Kidney (tissue), 14 donors: Measurements from ENCODE around the gene DFFB. TPM values are rescaled to one million over a fixed set of nuclear protein-coding genes. Genes with fewer than 3 reads are reported as not detected.

Experiments
- DNase-seq, 5 donors: peaks; one replicate each; pipeline ENCODE4 v3.0.0-alpha.2; 2013 to 2020
- FAIRE-seq: peaks from 2 replicates; lab custom pipeline; 2012; peaks lifted over from hg19 to GRCh38; lab: Jason Lieb, UNC
- H3K27ac ChIP-seq, 2 donors: one replicate each; pipeline ENCODE4 v1.7.0; 2013; ENCODE audit warnings: low read depth in 2 of 2, low read length in 2 of 2, inconsistent platforms in 1 of 2
- H3K27me3 ChIP-seq: one replicate; pipeline ENCODE4 v1.7.1; 2013; ENCODE audit warnings: low read length, inconsistent platforms; ENCODE audit not compliant: control insufficient read depth, insufficient read depth
- H3K36me3 ChIP-seq, 3 donors: one replicate each; pipeline versions ENCODE4 v1.7.0 to v1.7.1; 2013; ENCODE audit warnings: low read length in 3 of 3, control low read depth in 1 of 3, inconsistent platforms in 1 of 3; ENCODE audit not compliant: insufficient read depth in 3 of 3, control insufficient read depth in 2 of 3
- H3K4me1 ChIP-seq, 3 donors: one replicate each; pipeline versions ENCODE4 v1.7.0 to v1.7.1; 2013; ENCODE audit warnings: low read length in 3 of 3, inconsistent platforms in 1 of 3, low read depth in 1 of 3; ENCODE audit not compliant: control insufficient read depth in 2 of 3, insufficient read depth in 2 of 3
- H3K4me3 ChIP-seq, 3 donors: one replicate each; pipeline versions ENCODE4 v1.7.0 to v1.8.1; 2013; ENCODE audit warnings: low read length in 3 of 3, control low read depth in 1 of 3, inconsistent platforms in 1 of 3
- H3K9ac ChIP-seq, 3 donors: one replicate each; pipeline versions ENCODE4 v1.7.0 to v1.7.1; 2013; ENCODE audit warnings: low read length in 3 of 3, control low read depth in 1 of 3, inconsistent platforms in 1 of 3
- H3K9me3 ChIP-seq, 3 donors: one replicate each; pipeline versions ENCODE4 v1.7.0 to v1.7.1; 2013; ENCODE audit warnings: low read length in 3 of 3, control low read depth in 1 of 3, inconsistent platforms in 1 of 3; ENCODE audit not compliant: control insufficient read depth in 2 of 3, insufficient read depth in 1 of 3
- intact Hi-C: fragments of 100-400 bp; cut with DNase I; formaldehyde crosslinking; loops from one replicate; pipeline ENCODE4 v1.11.1; 2022
- polyA plus RNA-seq: library from polyadenylated mRNA; stranded (reverse); fragments of 350-450 nt; fragmentation: Illumina TruSeq; extraction: RNeasy Lipid Tissue Mini Kit (QIAGEN cat#74804); gene quantifications from one replicate; pipeline ENCODE4 v1.2.3, GENCODE V29; 2014; ENCODE audit warnings: low read depth, low replicate concordance; ENCODE audit not compliant: insufficient read depth
- total RNA-seq: library from RNA; stranded (reverse); fragmentation: NEBNext Ultra II Directional; extraction: Animal tissue kit (Norgen Biotek cat#: 25700); gene quantifications from one replicate; pipeline ENCODE4 v1.2.1, GENCODE V29; 2021
- TF ChIP-seq, protein P1 (sequence below): IDR thresholded peaks from 3 replicates; pipeline ENCODE4 v1.5.1; 2012; ENCODE audit warnings: mild to moderate bottlenecking, moderate library complexity, borderline replicate concordance; ENCODE audit not compliant: insufficient read depth; ENCODE audit errors: extremely low read depth
- donor health status: control.
- donor health status: control.
- donor health status: control.
- donor health status: control.
- donor health status: control.
- donor health status: DM: yes; HTN: yes; CAD: no.
- donor health status: Normal renal cell carcinoma (clear cell type).

DFFB gene
- total and polyA plus RNA-seq, 2 donors from 2014 or later, result 5.6 to 8.2 TPM

DNA sequence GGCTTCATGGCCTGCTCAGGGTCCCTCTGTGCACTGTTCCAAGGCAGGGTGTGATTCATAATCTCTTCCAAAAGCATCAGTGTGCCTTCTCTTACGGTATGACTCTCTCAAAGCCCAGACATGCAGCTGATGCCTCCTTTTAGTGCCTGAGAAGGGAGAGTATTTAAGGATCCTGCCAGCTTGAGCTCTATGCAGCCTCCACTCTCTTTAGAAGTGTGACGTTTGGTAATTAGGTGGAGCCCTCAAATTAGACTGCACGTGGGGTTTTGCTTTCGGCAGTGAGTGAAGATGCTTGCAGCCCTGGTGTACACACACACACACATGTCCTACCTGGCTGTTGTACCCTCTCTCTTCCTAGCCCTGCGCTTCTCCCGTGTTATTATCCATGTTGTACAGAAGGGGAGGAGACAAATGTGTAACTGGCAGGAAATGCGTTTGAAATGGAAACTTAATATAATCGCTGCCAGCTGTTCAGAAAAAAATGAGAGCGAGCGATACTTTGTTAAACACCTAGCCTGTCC, 45.4 kb downstream of the DFFB start:
- intact Hi-C loops, result no loop called here
- H3K4me3 ChIP-seq, result peak overlapping the region in 2 of 3 donors; percentile 9 to 20
- H3K27ac ChIP-seq, result peak overlapping the region; percentile 5 to 46
- no peak for DNase-seq
- FAIRE-seq, result no peak
- H3K4me1 ChIP-seq, result peaks cover 0 to 26% (median 11%) of the 10 kb centered on the region in 3 donors
- no peaks in the 10 kb centered on the region for H3K27me3 ChIP-seq
- peak overlapping the region in 1 of 3 donors; percentile 8 for H3K9ac ChIP-seq
- H3K36me3 ChIP-seq, result no peaks in the 10 kb centered on the region
- H3K9me3 ChIP-seq, result peaks cover 0 to 5% (median 0%) of the 10 kb centered on the region in 3 donors
- TF ChIP-seq, protein P1, sequence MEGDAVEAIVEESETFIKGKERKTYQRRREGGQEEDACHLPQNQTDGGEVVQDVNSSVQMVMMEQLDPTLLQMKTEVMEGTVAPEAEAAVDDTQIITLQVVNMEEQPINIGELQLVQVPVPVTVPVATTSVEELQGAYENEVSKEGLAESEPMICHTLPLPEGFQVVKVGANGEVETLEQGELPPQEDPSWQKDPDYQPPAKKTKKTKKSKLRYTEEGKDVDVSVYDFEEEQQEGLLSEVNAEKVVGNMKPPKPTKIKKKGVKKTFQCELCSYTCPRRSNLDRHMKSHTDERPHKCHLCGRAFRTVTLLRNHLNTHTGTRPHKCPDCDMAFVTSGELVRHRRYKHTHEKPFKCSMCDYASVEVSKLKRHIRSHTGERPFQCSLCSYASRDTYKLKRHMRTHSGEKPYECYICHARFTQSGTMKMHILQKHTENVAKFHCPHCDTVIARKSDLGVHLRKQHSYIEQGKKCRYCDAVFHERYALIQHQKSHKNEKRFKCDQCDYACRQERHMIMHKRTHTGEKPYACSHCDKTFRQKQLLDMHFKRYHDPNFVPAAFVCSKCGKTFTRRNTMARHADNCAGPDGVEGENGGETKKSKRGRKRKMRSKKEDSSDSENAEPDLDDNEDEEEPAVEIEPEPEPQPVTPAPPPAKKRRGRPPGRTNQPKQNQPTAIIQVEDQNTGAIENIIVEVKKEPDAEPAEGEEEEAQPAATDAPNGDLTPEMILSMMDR, result no peak

DNA sequence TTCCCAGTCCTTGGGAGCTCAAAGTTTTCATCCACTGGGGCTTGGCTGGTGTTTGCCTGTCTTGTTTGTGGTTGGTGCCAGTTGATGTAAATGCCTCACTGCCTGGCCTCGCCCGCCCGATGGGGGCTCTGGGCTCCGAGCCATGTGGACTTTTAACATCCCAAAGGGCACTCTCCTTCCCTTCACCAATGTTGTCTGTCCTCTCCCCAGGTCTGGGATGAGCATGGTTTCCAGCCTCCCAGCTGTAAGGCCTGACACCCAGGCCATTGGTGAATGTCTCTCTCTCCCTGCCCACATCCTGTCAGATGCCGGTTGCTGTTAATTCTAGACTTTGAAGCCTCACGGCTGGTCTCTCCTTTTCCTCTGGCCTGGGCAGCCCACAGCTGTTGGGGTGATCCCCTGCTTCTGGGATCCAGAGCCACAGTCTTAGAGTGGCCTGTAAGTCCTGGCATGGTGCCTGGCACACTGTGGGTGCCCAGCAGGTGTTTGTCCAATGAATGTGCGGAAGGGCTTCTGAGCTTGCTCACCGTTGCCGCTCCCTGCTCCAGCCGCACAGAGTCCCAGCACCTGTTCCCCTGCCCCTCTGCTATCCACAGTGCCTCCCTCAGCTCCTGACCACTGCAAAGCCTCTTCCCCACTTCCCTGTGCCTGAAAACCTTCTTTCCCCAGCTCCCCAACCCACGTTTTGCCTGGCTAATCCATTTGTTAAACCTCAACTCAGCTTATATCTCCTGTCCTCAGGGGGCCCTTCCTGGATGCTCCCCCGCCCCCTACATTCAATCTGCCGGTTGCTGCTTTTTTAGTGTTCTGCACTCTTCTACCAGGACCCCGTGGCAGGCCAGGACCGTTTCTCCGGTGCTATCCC, 46.1 kb downstream of the DFFB start:
- H3K27ac ChIP-seq, result peak overlapping the region in 1 of 2 donors; percentile 46
- DNase-seq (peak in 3 of 5 donors; percentile 32 to 62 (median 59)), FAIRE-seq (no peak)
- H3K36me3 ChIP-seq, result no peaks in the 10 kb centered on the region
- peak overlapping the region in 1 of 3 donors; percentile 20 for H3K4me3 ChIP-seq
- intact Hi-C loops, result no loop called here
- no peak overlapping the region for H3K9ac ChIP-seq
- peaks cover 0 to 26% (median 11%) of the 10 kb centered on the region in 3 donors for H3K4me1 ChIP-seq
- TF ChIP-seq, protein P1, result no peak
- H3K9me3 ChIP-seq, result no peaks in the 10 kb centered on the region
- no peaks in the 10 kb centered on the region for H3K27me3 ChIP-seq

DNA sequence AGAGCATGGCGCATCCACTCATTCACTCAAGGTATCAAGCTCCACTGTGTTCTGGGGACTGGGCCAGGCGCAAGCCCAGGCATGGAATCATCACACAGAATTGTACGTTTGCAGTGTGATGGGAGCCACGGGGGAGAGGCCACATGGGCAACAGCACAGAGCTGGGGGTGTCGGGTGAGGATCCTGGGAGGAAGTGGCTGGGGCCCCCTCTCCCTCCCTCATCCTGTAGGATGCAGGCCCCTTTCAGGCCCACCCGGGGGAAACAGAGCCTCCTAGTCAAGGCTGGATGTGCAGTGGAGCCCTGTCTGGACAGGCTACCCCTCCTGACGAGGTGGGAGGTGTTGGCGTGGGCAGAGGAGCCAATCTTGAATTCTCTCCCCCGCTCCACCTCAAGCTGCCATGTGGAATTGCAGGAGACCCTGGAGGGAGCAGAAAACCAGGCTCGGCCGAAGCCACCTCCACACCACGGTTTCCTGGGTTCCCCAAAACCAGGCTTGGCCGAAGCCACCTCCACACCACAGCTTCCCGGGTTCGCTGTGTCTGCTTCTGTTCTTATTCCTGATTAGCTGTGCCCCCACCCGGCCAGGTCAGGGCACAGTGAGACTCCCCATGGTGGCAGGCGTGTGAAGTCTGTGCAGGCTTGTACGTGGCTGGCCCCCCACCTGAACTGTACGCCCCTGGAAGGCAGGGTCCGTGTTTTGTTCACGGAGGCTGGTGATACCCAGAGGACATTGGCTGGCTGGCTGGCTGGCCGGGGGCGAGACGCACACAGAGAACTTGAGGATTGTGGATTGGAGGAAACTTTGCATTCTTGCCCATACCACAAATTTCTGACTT, 46.9 kb downstream of the DFFB start:
- H3K4me1 ChIP-seq, result peaks cover 0 to 25% (median 11%) of the 10 kb centered on the region in 3 donors
- DNase-seq (peak in 1 of 5 donors; percentile 68), FAIRE-seq (no peak)
- intact Hi-C loops, result no loop called here
- no peaks in the 10 kb centered on the region for H3K27me3 ChIP-seq
- TF ChIP-seq, protein P1, result no peak
- no peaks in the 10 kb centered on the region for H3K9me3 ChIP-seq
- H3K4me3 ChIP-seq, result no peak overlapping the region
- H3K9ac ChIP-seq, result no peak overlapping the region
- H3K27ac ChIP-seq, result no peak overlapping the region
- H3K36me3 ChIP-seq, result no peaks in the 10 kb centered on the region
